ENCODE results near the gene TMEM123. TPM values are rescaled to one million over a fixed set of nuclear protein-coding genes. Genes with fewer than 3 reads are reported as not detected.

Gene TMEM123
- total and polyA plus RNA-seq, 10 of the 15 experiments (the other 5 are each of a cell fraction or from before 2014, with no cell fraction given), result 35.1 to 667 (median 123) TPM

DNA sequence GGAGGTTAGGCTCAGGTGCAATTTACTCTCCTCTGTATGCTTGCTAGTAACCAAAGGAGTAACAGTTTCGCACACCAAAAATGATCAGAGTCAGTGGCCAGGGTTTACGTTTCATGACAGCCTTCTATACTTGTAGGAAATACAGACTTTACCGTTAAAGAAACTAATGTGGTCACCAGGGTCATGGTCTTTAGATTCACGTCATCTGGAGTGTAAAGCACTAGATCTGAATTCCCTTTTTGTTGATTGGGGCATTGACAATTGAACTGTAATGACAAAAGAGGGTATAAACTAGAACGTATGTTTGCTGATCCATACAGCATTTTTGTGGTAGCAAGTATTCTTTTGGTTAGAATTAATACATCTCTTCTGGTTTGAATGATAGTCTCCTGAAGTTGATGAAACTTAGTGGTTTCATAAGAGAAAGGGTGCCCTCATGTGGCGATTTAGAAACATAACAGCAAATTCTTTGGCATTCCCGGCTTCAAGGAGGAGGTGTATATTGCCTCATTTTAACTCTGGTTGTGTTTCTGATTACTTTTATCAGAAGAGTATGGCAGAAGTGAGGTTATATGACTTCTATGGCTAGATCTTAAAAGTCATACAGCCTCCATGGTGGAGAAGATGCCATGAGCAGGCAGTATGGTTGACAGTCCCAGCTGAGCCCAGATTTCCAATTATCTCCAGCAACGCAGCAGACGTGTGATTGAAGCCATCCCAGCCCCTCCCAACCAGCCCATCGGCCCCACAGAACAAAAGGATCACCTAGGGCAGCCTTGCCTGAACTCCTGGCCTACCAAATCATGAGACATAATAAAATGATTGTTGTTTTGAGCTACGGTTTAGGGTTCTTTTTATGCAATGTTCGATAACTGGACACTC is 42.8 kb upstream of the TMEM123 start:
- WGBS (ENCODE audit: insufficient coverage, insufficient replicate concordance, low lambda C conversion rate, missing lambda C conversion rate), result 23% methylated on average over 12 of the region's 12 CpGs
- POLR2A ChIA-PET, result interaction anchor here (0.5 to 1.6 kb wide), 6 partner anchors 69 to 162 kb away, joined by 3 to 13 read pairs (median 5); no protein-coding TSS in a partner anchor
- TF ChIP-seq MTA2 (IDR thresholded peaks at IDR 0.05; ENCODE audit: low read depth), result peak; percentile 81; the same call in 1 of the 2 replicates
- TF ChIP-seq, protein P1, sequence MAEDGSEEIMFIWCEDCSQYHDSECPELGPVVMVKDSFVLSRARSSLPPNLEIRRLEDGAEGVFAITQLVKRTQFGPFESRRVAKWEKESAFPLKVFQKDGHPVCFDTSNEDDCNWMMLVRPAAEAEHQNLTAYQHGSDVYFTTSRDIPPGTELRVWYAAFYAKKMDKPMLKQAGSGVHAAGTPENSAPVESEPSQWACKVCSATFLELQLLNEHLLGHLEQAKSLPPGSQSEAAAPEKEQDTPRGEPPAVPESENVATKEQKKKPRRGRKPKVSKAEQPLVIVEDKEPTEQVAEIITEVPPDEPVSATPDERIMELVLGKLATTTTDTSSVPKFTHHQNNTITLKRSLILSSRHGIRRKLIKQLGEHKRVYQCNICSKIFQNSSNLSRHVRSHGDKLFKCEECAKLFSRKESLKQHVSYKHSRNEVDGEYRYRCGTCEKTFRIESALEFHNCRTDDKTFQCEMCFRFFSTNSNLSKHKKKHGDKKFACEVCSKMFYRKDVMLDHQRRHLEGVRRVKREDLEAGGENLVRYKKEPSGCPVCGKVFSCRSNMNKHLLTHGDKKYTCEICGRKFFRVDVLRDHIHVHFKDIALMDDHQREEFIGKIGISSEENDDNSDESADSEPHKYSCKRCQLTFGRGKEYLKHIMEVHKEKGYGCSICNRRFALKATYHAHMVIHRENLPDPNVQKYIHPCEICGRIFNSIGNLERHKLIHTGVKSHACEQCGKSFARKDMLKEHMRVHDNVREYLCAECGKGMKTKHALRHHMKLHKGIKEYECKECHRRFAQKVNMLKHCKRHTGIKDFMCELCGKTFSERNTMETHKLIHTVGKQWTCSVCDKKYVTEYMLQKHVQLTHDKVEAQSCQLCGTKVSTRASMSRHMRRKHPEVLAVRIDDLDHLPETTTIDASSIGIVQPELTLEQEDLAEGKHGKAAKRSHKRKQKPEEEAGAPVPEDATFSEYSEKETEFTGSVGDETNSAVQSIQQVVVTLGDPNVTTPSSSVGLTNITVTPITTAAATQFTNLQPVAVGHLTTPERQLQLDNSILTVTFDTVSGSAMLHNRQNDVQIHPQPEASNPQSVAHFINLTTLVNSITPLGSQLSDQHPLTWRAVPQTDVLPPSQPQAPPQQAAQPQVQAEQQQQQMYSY (CRISPR knock-in tag; IDR thresholded peaks at IDR 0.05), result no peak
- peak; percentile 54; the same call in 1 of the 2 replicates for TF ChIP-seq NFIC (IDR thresholded peaks at IDR 0.05; ENCODE audit: low read depth, low read length)
- TF ChIP-seq LARP7 (IDR thresholded peaks at IDR 0.05), result no peak
- TF ChIP-seq ATF7 (IDR thresholded peaks at IDR 0.05; ENCODE audit: low read depth), result peak; percentile 91
- no peak for TF ChIP-seq ZNF207 (IDR thresholded peaks at IDR 0.05; ENCODE audit: borderline replicate concordance)
- TF ChIP-seq NR2C1 (IDR thresholded peaks at IDR 0.05), result no peak
- TF ChIP-seq, protein P2, sequence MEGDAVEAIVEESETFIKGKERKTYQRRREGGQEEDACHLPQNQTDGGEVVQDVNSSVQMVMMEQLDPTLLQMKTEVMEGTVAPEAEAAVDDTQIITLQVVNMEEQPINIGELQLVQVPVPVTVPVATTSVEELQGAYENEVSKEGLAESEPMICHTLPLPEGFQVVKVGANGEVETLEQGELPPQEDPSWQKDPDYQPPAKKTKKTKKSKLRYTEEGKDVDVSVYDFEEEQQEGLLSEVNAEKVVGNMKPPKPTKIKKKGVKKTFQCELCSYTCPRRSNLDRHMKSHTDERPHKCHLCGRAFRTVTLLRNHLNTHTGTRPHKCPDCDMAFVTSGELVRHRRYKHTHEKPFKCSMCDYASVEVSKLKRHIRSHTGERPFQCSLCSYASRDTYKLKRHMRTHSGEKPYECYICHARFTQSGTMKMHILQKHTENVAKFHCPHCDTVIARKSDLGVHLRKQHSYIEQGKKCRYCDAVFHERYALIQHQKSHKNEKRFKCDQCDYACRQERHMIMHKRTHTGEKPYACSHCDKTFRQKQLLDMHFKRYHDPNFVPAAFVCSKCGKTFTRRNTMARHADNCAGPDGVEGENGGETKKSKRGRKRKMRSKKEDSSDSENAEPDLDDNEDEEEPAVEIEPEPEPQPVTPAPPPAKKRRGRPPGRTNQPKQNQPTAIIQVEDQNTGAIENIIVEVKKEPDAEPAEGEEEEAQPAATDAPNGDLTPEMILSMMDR (IDR thresholded peaks at IDR 0.05 in 2 of 3, conservative IDR thresholded peaks at IDR 0.05 in 1 of 3; ENCODE audit: control insufficient read depth in 2 of 3, extremely low read depth in 1 of 3, insufficient read depth in 1 of 3, low read depth in 3 of 3, low read length in 3 of 3), result peak; percentile 53 to 78 (median 56); a peak in 5 of 6 replicates
- TF ChIP-seq TAF1 (IDR thresholded peaks at IDR 0.05; ENCODE audit: borderline replicate concordance, low read depth, low read length), result no peak
- TF ChIP-seq NBN (IDR thresholded peaks at IDR 0.05), result peak; percentile 51
- no peak for TF ChIP-seq SMAD1 (IDR thresholded peaks at IDR 0.05; ENCODE audit: low read depth, partially characterized antibody)
- peak; percentile 93 for TF ChIP-seq SMC3 (IDR thresholded peaks at IDR 0.05; ENCODE audit: borderline replicate concordance, low read length)

More for the DNA sequence above, 42.8 kb upstream of the TMEM123 start:
- SMC1A ChIA-PET (ENCODE audit: uncharacterized antibody, unreplicated experiment), result interaction anchor here (0.7 to 1.8 kb wide), 54 partner anchors 11 to 548 kb away, joined by 3 to 79 read pairs (median 5); no protein-coding TSS in a partner anchor
- H3K36me3 ChIP-seq (ENCODE audit: control insufficient read depth in 2 of 2, insufficient read depth in 2 of 2, low read length in 1 of 2), result no peaks in the 10 kb centered on the region
- RAD21 ChIA-PET (ENCODE audit: unreplicated experiment), result interaction anchor here (0.7 to 1.8 kb wide), 45 partner anchors 13 to 207 kb away, joined by 3 to 78 read pairs (median 5); partner anchors contain the start of genes MMP7 and TMEM123
- peak overlapping the region; percentile 64 for H2AFZ ChIP-seq (ENCODE audit: control insufficient read depth, low read depth, low read length)
- H3K27me3 ChIP-seq (replicated peaks in 1 of 2; ENCODE audit: control insufficient read depth in 2 of 2, insufficient read depth in 2 of 2, low read length in 1 of 2), result 0 out of 4 replicates have a peak, but pooled peaks cover 0 to 3% of the 10 kb centered on the region in 2 experiments
- CTCF ChIA-PET, result interaction anchor here (0.6 to 1.8 kb wide), 63 partner anchors 11 to 221 kb away, joined by 3 to 86 read pairs (median 5); partner anchors contain the start of gene MMP7
- no peaks in the 10 kb centered on the region for H3K79me2 ChIP-seq (ENCODE audit: control insufficient read depth, insufficient read depth, low read length)
- DNase-seq (ENCODE audit: low read depth, low spot score), result peak; percentile 79
- intact Hi-C loops (cut with micrococcal nuclease; ENCODE audit: unreplicated experiment) (loop anchor here (1.0 to 2.0 kb wide), 8 partner anchors 43 to 207 kb away; partner anchors contain the start of genes BIRC2 and TMEM123), in situ Hi-C loops (cut with MboI) (loop anchor here (25.0 kb wide), 1 partner anchor 108 kb away; no protein-coding TSS in a partner anchor)
- H3K4me3 ChIP-seq, result peak overlapping the region; percentile 34; the same call in 1 of the 2 replicates
- H3K9me3 ChIP-seq (replicated peaks; ENCODE audit: control insufficient read depth, insufficient read depth, low read length), result no peaks in the 10 kb centered on the region
- peaks cover 14% of the 10 kb centered on the region for H3K4me1 ChIP-seq (ENCODE audit: control insufficient read depth, insufficient read depth, low read length)
- H3K4me2 ChIP-seq (ENCODE audit: control insufficient read depth, insufficient read depth), result peak overlapping the region; percentile 63
- no peaks in the 10 kb centered on the region for H4K20me1 ChIP-seq (ENCODE audit: control insufficient read depth, insufficient read depth)
- BruUV-seq (replicated peaks), result no TSS peak
- peak; percentile 97 for ATAC-seq
- no peak overlapping the region for H3K27ac ChIP-seq (ENCODE audit: control insufficient read depth, insufficient read depth)
- H3K9ac ChIP-seq (ENCODE audit: control insufficient read depth, insufficient read depth, low read length), result no peak overlapping the region
- peak; percentile 91 for FAIRE-seq

Measured in GM12878 (cell line).